NCI-H1436 treated with DMSO at 0.1 percent for 48 hours (cell line): ENCODE results near the gene YWHAG.
"Not testable (repeated sequence)": the region's sequence is repeated elsewhere in the genome, so short reads cannot be mapped to it uniquely, and the experiment has no call there.

Source experiments
- DNase-seq: peaks from one replicate; lab custom pipeline; 2025; lab: John Stamatoyannopoulos, UW

The YWHAG gene

GRCh38 chr7:76346778-76347177 lies 12.0 kb downstream of the YWHAG start:
- DNase-seq = no peak

GRCh38 chr7:76346097-76346496 lies 12.7 kb downstream of the YWHAG start:
- DNase-seq = no peak

DNA sequence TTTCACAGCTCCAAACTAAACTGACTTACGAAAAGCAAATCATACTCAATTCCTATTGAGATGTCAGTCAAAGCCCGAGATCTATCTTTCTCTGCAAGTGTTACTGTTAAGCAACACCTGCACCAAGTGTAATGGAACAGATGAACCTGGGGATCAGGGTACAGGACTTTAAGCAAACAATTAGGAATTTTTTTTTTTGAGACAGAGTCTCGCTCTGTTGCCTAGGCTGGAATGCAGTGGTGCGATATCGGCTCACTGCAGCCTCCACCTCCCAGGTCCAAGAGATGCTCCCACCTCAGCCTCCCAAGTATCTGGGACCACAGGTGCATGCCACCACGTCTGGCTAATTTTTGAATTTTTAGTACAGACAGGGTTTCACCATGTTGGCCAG lies 14.9 kb downstream of the YWHAG start:
- DNase-seq = no peak

- DNase-seq = no peak
Observed at GRCh38 chr7:76343294-76343930, 15.4 kb downstream of the YWHAG start.

DNA sequence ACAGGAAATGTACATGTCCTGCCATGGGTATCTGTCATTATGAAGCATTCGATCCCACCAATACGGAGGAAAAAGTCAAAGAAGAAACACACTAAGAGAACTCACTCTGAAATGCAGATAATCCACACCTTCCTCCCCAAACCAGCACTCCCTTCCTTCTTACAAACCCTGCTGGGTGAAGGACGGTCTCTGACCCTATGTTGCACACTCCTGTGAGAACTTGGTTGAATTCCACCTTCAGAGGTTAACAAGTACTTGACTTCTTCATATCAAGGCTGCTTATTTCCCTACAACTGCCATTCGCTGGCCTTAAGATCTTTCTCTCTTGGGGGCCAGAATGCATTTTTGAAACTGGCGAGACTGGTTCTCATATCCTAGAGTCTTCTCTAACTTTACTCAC lies 16.6 kb downstream of the YWHAG start:
- no peak for DNase-seq

DNA sequence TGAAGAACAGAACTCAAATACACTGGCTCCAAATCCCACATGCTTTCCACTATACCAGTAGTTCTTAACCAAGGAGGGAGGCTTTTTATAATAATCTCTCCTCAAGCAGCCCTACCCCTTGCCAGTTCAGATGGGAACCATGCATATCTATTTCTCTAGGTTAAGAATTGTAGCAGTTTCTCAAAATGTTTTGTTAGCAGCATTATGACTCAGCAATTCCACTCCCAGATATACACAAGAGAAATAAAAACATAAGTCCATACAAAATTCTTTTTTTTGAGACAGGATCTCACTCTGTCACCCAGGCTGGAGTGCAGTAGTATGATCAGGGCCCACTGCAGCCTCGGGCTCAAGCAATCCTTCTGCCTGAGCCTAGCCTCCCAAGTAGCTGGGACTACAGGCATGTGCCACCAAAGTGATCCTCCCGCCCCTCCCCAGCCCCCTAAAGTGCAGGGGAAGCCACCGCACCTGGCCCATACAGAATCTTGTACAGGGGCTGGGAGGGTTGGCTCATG lies 18.1 kb downstream of the YWHAG start:
- DNase-seq = no peak

- DNase-seq = peak; percentile 44
Observed at GRCh38 chr7:76338298-76339084, 20.3 kb downstream of the YWHAG start.

GRCh38 chr7:76337147-76337546 lies 21.6 kb downstream of the YWHAG start:
- DNase-seq = no peak

DNA sequence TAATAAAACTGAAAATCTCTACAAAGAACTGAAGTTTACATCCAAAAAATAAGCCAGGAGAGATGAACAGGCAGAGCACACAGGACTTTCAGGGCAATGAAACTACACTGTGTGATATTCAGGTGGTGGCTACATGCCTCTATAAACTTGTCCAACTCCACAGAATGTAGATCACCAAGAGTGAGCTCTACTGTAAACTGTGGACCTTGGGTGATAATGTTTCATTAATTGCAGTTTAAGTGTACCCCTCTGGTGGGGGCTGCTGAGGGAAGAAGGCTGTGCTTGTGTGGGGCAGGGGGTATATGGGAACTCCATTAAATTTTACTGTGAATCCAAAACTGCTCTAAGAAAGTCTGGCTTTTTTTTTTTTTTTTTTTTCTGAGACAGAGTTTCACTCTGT lies 22.7 kb downstream of the YWHAG start:
- DNase-seq = no peak

GRCh38 chr7:76335417-76335816 lies 23.4 kb downstream of the YWHAG start:
- DNase-seq = not testable (repeated sequence)

- no peak for DNase-seq
Observed at GRCh38 chr7:76334320-76334967, 24.3 kb downstream of the YWHAG start.

GRCh38 chr7:76333511-76334101 lies 25.2 kb downstream of the YWHAG start:
- no peak for DNase-seq

- no peak for DNase-seq
Observed at GRCh38 chr7:76332078-76332477, 26.7 kb downstream of the YWHAG start.

- no peak for DNase-seq
Observed at GRCh38 chr7:76330673-76331072, 28.1 kb downstream of the YWHAG start.

- DNase-seq = no peak
Observed at GRCh38 chr7:76330261-76330660, 28.5 kb downstream of the YWHAG start.

GRCh38 chr7:76329479-76329878 lies 29.3 kb downstream of the YWHAG start:
- no peak for DNase-seq

DNA sequence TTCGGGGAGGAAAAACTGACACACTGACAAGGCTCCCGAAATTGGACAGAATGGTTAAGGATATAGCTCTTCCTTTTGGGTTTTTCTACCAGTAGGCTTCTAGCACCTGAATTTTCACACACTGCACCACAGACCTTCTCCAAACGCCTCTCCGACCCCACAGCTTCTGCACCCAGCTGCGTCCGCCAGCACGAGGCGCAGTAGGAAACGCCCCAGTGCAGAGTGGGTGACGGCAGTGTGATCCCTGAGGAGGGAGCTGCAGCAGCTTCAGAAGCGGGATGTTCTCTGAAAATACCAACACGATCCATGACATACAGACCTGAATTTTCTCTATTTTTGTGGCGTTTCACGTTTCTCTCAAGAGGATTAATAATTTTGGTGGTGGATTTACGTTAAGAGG lies 30.4 kb downstream of the YWHAG start:
- DNase-seq = no peak

DNA sequence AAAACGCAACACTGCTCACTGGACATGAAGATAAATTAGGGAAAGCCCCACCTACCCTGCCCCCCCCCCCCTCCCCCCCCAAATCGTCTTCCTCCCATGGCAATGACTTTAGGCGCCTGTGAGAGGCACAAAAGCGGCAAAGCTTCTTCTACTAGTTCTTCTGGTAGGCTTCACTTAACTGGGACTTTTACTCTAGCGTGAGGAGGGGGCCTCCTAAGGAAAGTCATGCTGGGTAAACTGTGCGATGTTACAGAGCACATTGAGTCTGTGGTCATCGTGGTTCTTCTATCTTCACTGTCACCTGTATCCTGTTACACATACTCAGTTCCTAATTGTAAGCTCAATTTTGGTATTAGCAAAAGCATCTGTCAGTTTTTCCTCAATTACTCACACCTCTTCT lies 31.2 kb downstream of the YWHAG start:
- no peak for DNase-seq

DNA sequence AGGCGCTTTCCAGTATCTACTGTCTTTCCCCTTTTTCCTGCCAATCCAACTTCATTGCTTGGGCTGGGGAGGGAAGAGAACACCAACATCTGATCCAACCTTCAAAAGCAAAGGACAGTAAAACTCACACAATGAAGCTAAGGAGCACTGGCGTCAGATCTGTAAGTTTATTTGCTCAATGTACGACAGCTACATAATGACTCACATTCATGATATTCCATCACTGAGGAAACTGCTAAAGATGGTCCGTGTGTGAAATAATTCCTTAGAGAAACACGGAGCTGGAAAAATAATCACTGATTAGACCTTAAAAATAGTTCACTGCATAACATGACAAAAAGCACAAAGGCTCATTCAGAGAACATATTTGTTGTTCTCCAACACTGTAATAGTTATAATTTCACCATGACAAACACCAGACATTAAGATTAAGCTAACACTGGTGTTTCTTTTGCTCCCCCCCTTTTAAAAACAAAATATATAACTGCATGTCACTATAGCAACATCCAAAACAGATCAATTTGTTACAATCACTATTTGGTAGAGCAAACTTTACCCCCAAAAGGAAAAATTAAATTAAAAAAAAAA lies 32.1 kb downstream of the YWHAG start:
- no peak for DNase-seq

DNA sequence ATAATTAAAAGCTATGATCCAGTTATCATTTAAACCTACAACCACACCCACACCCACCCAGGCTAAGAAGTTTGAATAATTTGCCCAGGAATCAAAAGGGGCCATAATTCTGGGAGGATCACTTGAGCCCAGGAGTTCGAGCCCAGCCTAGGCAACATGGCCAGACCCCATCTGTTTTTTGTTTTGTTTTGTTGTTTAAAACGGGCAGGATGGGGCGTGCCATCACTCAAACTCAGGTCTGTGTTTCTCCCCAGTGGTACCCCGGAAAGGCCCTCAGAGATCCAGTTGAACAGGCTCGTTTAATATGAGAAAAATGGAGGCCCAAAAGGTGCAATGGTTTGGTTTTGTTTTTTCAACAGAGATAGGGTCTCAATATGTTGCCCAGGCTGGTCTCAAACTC lies 33.0 kb downstream of the YWHAG start:
- DNase-seq = no peak

DNA sequence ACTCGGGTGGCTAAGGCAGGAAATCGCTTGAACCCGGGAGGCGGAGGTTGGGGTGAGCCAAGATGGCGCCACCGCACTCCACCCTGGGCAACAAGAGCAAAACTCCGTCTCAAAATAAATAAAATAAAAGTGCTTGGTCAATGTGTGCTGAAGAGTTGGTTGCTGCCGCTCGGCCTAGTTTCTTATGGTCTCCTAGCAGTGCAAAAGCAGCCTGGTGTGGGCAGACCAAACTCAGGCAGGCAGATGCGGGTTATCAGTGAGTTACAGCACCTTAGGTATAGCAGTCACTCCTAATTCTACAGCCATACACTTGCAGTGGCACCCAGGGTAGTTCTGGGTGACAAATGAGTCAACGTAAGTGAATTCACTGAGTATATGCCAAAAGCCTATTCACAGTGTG lies 33.7 kb downstream of the YWHAG start:
- no peak for DNase-seq
